Kidney epithelial cell (primary cell): ENCODE results near the gene GFM1. TPM values are rescaled to one million over a fixed set of nuclear protein-coding genes. Genes with fewer than 3 reads are reported as not detected.

Experiments
- DNase-seq: peaks from one replicate; pipeline ENCODE4 v3.0.0-alpha.2; 2010; ENCODE audit warnings: low read depth
- H3K27me3 ChIP-seq: 2 replicates; pipeline ENCODE4 v1.6.0; 2011; ENCODE audit warnings: low read length; ENCODE audit not compliant: control insufficient read depth, insufficient read depth
- H3K36me3 ChIP-seq: 2 replicates; pipeline ENCODE4 v1.5.1; 2011; ENCODE audit warnings: low read length; ENCODE audit not compliant: control insufficient read depth, insufficient read depth
- H3K4me3 ChIP-seq: 2 replicates; pipeline ENCODE4 v1.5.1; 2011; ENCODE audit warnings: low read depth, mild to moderate bottlenecking, control low read depth, low read length
- CTCF ChIP-seq: IDR thresholded peaks from 2 replicates; pipeline ENCODE4 v1.5.1; 2011; ENCODE audit warnings: mild to moderate bottlenecking, moderate library complexity, low read length, control low read depth, inconsistent platforms; ENCODE audit not compliant: insufficient read depth, poor library complexity, severe bottlenecking
- total RNA-seq: library from RNA; depleted of rRNA; stranded (reverse); fragments of >200 nt; gene quantifications from 2 replicates; pipeline ENCODE4 v1.2.3, GENCODE V29; 2015

GFM1 gene
- total RNA-seq, 1 donor from 2014 or later: 55.0 TPM

- DNase-seq: no peak
- TF ChIP-seq CTCF: no peak
- no peaks in the 10 kb centered on the region for H3K36me3 ChIP-seq
- H3K27me3 ChIP-seq: no peaks in the 10 kb centered on the region
- no peak overlapping the region for H3K4me3 ChIP-seq
Observed at GRCh38 chr3:158700559-158700958, 56.2 kb downstream of the GFM1 start.

- Histone ChIP-seq H3K36me3 (no peaks in the 10 kb centered on the region), H3K4me3 (no peak overlapping the region), H3K27me3 (no peaks in the 10 kb centered on the region)
- no peak for TF ChIP-seq CTCF
- no peak for DNase-seq
Observed at GRCh38 chr3:158701420-158702065, 57.2 kb downstream of the GFM1 start.

- Histone ChIP-seq H3K27me3 (no peaks in the 10 kb centered on the region), H3K36me3 (no peaks in the 10 kb centered on the region), H3K4me3 (no peak overlapping the region)
- TF ChIP-seq CTCF: no peak
- DNase-seq: no peak
Observed at GRCh38 chr3:158702815-158703481, 58.6 kb downstream of the GFM1 start.

- H3K36me3 ChIP-seq: no peaks in the 10 kb centered on the region
- DNase-seq: no peak
- H3K27me3 ChIP-seq: no peaks in the 10 kb centered on the region
- no peak overlapping the region for H3K4me3 ChIP-seq
- TF ChIP-seq CTCF: no peak
Observed at GRCh38 chr3:158703566-158703965, 59.2 kb downstream of the GFM1 start.

- H3K36me3 ChIP-seq: no peaks in the 10 kb centered on the region
- H3K27me3 ChIP-seq: no peaks in the 10 kb centered on the region
- no peak overlapping the region for H3K4me3 ChIP-seq
- DNase-seq: peak; percentile 97
- TF ChIP-seq CTCF: no peak
Observed at GRCh38 chr3:158709666-158710083, 65.3 kb downstream of the GFM1 start.
